Lower leg skin (tissue), 3 donors: ENCODE data around the gene NCAM2.

ENCODE experiments used
- CTCF ChIP-seq, 3 donors: fragments of 450-650 bp; IDR thresholded peaks; one replicate each; pipeline ENCODE4 v1.5.1; 2016; ENCODE audit warnings: antibody characterized with exemption in 3 of 3, mild to moderate bottlenecking in 3 of 3, moderate library complexity in 2 of 3
- POLR2A ChIP-seq, 2 donors: fragments of 450-650 bp; IDR thresholded peaks; one replicate each; pipeline ENCODE4 v1.6.1; 2016 to 2017; ENCODE audit warnings: antibody characterized with exemption in 2 of 2, mild to moderate bottlenecking in 1 of 2, moderate library complexity in 1 of 2

- no peak for TF ChIP-seq CTCF (IDR thresholded peaks at IDR 0.05)
- TF ChIP-seq POLR2A (IDR thresholded peaks at IDR 0.05), result no peak
Observed at GRCh38 chr21:21464684-21465083, 466.5 kb downstream of the NCAM2 start.
